HEK293 (cell line): ENCODE measurements around the gene NEUROG2.

Experiments
- CTCF ChIP-seq: fragments of 450-650 bp; formaldehyde crosslinking; IDR thresholded peaks from 2 replicates; pipeline ENCODE4 v1.5.1; 2016; ENCODE audit warnings: missing biosample characterization, missing genetic modification characterization
- EGR2 ChIP-seq: fragments of 450-650 bp; formaldehyde crosslinking; IDR thresholded peaks from 2 replicates; pipeline ENCODE4 v1.5.1; 2016; ENCODE audit warnings: low read depth, missing biosample characterization, missing genetic modification characterization
- HOXA7 ChIP-seq: sonication (generic); formaldehyde crosslinking; IDR thresholded peaks from 2 replicates; pipeline ENCODE4 v1.8.1; 2022; ENCODE audit warnings: missing genetic modification reagents, borderline replicate concordance
- IKZF3 ChIP-seq: fragments of 450-650 bp; IDR thresholded peaks from 2 replicates; pipeline ENCODE4 v1.5.0; 2018; ENCODE audit warnings: missing biosample characterization, mild to moderate bottlenecking, missing genetic modification characterization, moderate library complexity
- KLF1 ChIP-seq: fragments of 450-650 bp; formaldehyde crosslinking; IDR thresholded peaks from 2 replicates; pipeline ENCODE4 v1.5.1; 2016; ENCODE audit warnings: missing biosample characterization, missing genetic modification characterization
- KLF10 ChIP-seq: fragments of 450-650 bp; IDR thresholded peaks from 2 replicates; pipeline ENCODE4 v1.5.1; 2018; ENCODE audit warnings: missing biosample characterization, mild to moderate bottlenecking, missing genetic modification characterization
- MEIS1 ChIP-seq: sonication (generic); formaldehyde crosslinking; IDR thresholded peaks from 2 replicates; pipeline ENCODE4 v1.8.1; 2022; ENCODE audit warnings: missing genetic modification reagents, mild to moderate bottlenecking, borderline replicate concordance
- PRDM10 ChIP-seq: fragments of 450-650 bp; formaldehyde crosslinking; IDR thresholded peaks from 2 replicates; pipeline ENCODE4 v1.5.1; 2016; ENCODE audit warnings: missing biosample characterization, missing genetic modification characterization
- SALL2 ChIP-seq: fragments of 450-650 bp; formaldehyde crosslinking; IDR thresholded peaks from 2 replicates; pipeline ENCODE4 v1.5.0; 2017; ENCODE audit warnings: missing biosample characterization, mild to moderate bottlenecking, missing genetic modification characterization, borderline replicate concordance
- ZBTB1 ChIP-seq: fragments of 450-650 bp; formaldehyde crosslinking; IDR thresholded peaks from 2 replicates; pipeline ENCODE4 v1.5.1; 2016; ENCODE audit warnings: missing biosample characterization, missing genetic modification characterization
- ZBTB8A ChIP-seq: fragments of 450-650 bp; formaldehyde crosslinking; IDR thresholded peaks from 2 replicates; pipeline ENCODE4 v1.5.1; 2016; ENCODE audit warnings: missing biosample characterization, missing genetic modification characterization
- ZNF133 ChIP-seq: fragments of 450-650 bp; formaldehyde crosslinking; IDR thresholded peaks from 2 replicates; pipeline ENCODE4 v1.5.1; 2016; ENCODE audit warnings: missing biosample characterization, missing genetic modification characterization
- ZNF157 ChIP-seq: fragments of 450-650 bp; formaldehyde crosslinking; IDR thresholded peaks from 2 replicates; pipeline ENCODE4 v1.5.1; 2016; ENCODE audit warnings: missing biosample characterization, missing genetic modification characterization
- ZNF211 ChIP-seq: fragments of 450-650 bp; formaldehyde crosslinking; IDR thresholded peaks from 2 replicates; pipeline ENCODE4 v1.5.1; 2016; ENCODE audit warnings: low read depth, missing biosample characterization, missing genetic modification characterization
- ZNF23 ChIP-seq: fragments of 450-650 bp; formaldehyde crosslinking; IDR thresholded peaks from 2 replicates; pipeline ENCODE4 v1.5.1; 2016; ENCODE audit warnings: missing biosample characterization, missing genetic modification characterization, borderline replicate concordance
- ZNF266 ChIP-seq: fragments of 450-650 bp; formaldehyde crosslinking; IDR thresholded peaks from 2 replicates; pipeline ENCODE4 v1.5.1; 2016; ENCODE audit warnings: missing biosample characterization, missing genetic modification characterization, low read depth
- ZNF274 ChIP-seq, 2 experiments: fragments of 200-500 bp in 1 of 2; fragments of 450-650 bp in 1 of 2; sonication (Bioruptor generic) in 1 of 2; formaldehyde crosslinking in 1 of 2; IDR thresholded peaks; 2 replicates each; pipeline versions ENCODE4 v1.5.1 to v1.6.1; 2014 to 2016; ENCODE audit warnings: borderline replicate concordance in 1 of 2, inconsistent platforms in 1 of 2, low read length in 1 of 2, missing biosample characterization in 1 of 2, missing genetic modification characterization in 1 of 2
- ZNF280D ChIP-seq: fragments of 450-650 bp; formaldehyde crosslinking; IDR thresholded peaks from 2 replicates; pipeline ENCODE4 v1.5.1; 2016; ENCODE audit warnings: missing biosample characterization, missing genetic modification characterization
- ZNF426 ChIP-seq: fragments of 450-650 bp; formaldehyde crosslinking; IDR thresholded peaks from 2 replicates; pipeline ENCODE4 v1.5.1; 2017; ENCODE audit warnings: missing biosample characterization, missing genetic modification characterization, mild to moderate bottlenecking, inconsistent platforms, moderate library complexity
- ZNF513 ChIP-seq: fragments of 450-650 bp; IDR thresholded peaks from 2 replicates; pipeline ENCODE4 v1.5.1; 2018; ENCODE audit warnings: missing biosample characterization, missing genetic modification characterization
- ZNF544 ChIP-seq: fragments of 450-650 bp; formaldehyde crosslinking; IDR thresholded peaks from 2 replicates; pipeline ENCODE4 v1.5.0; 2017; ENCODE audit warnings: missing biosample characterization, missing genetic modification characterization
- ZNF555 ChIP-seq: fragments of 450-650 bp; formaldehyde crosslinking; conservative IDR thresholded peaks from 2 replicates; pipeline ENCODE4 v1.5.1; 2017; ENCODE audit warnings: missing biosample characterization, mild to moderate bottlenecking, missing genetic modification characterization, inconsistent platforms
- ZNF558 ChIP-seq: fragments of 450-650 bp; formaldehyde crosslinking; IDR thresholded peaks from 2 replicates; pipeline ENCODE4 v1.5.1; 2016; ENCODE audit warnings: missing biosample characterization, missing genetic modification characterization
- ZNF610 ChIP-seq: fragments of 450-650 bp; formaldehyde crosslinking; IDR thresholded peaks from 2 replicates; pipeline ENCODE4 v1.5.1; 2016; ENCODE audit warnings: missing biosample characterization, missing genetic modification characterization, borderline replicate concordance
- ZNF645 ChIP-seq: fragments of 450-650 bp; formaldehyde crosslinking; IDR thresholded peaks from 2 replicates; pipeline ENCODE4; 2016; ENCODE audit warnings: missing biosample characterization, missing genetic modification characterization
- ZNF677 ChIP-seq: fragments of 450-650 bp; IDR thresholded peaks from 2 replicates; pipeline ENCODE4 v1.5.0; 2018; ENCODE audit warnings: missing biosample characterization, mild to moderate bottlenecking, missing genetic modification characterization, moderate library complexity
- ZSCAN30 ChIP-seq: fragments of 450-650 bp; IDR thresholded peaks from 2 replicates; pipeline ENCODE4 v1.5.1; 2018; ENCODE audit warnings: missing biosample characterization, mild to moderate bottlenecking, missing genetic modification characterization, moderate library complexity
- TF ChIP-seq, protein P1 (sequence below): fragments of 450-650 bp; formaldehyde crosslinking; IDR thresholded peaks from 2 replicates; pipeline ENCODE4 v1.5.1; 2016; ENCODE audit warnings: missing biosample characterization, missing genetic modification characterization

NEUROG2 gene

DNA sequence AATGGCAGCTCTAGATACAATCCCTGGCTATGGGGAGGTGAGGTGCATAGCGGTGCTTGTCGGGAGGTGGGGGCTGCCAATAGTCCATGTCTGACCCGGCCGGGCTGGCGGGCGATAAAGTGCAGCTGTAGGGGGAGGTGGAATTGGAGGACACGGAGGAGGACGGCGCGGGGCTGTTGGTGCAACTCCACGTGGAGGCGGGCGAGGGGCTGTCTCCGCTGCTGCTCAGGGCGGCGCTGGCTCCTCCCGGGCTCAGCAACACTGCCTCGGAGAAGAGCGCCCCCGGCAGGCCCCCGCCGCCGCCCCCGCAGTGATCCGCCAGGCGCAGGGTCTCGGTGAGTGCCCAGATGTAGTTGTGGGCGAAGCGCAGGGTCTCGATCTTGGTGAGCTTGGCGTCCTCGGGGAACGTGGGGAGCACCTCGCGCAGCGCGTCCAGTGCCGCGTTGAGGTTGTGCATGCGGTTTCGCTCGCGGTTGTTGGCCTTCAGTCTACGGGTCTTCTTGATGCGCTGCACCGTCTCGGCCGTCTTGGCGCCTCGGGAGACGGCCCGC is 1.3 kb downstream of the NEUROG2 start (continued):
- TF ChIP-seq ZNF645 (tag by site-specific recombination) (no peak), PRDM10 (no peak), ZNF513 (tag by site-specific recombination) (no peak), KLF10 (tag by site-specific recombination) (no peak), ZNF274 (IDR thresholded peaks at IDR 0.05; ENCODE audit: low read length) (no peak), ZNF274 (tag by site-specific recombination; IDR thresholded peaks at IDR 0.05; ENCODE audit: borderline replicate concordance) (no peak), ZBTB8A (tag by site-specific recombination) (peak; percentile 79), ZNF555 (tag by site-specific recombination) (no peak), ZNF426 (no peak), IKZF3 (tag by site-specific recombination) (no peak), ZNF211 (tag by site-specific recombination) (no peak), SALL2 (tag by site-specific recombination) (no peak), ZNF133 (no peak), ZNF280D (tag by site-specific recombination) (no peak), ZSCAN30 (tag by site-specific recombination) (0 out of 2 replicates have a peak, but pooled peaks have one; percentile 7), HOXA7 (CRISPR knock-in tag) (no peak), ZNF558 (tag by site-specific recombination) (no peak), ZNF677 (tag by site-specific recombination) (no peak), MEIS1 (no peak), CTCF (tag by site-specific recombination) (peak; percentile 84), ZNF266 (no peak), KLF1 (tag by site-specific recombination) (0 out of 2 replicates have a peak, but pooled peaks have one; percentile 10), ZNF23 (tag by site-specific recombination) (no peak), ZBTB1 (tag by site-specific recombination) (no peak), ZNF157 (no peak), ZNF544 (no peak), ZNF610 (tag by site-specific recombination) (0 out of 2 replicates have a peak, but pooled peaks have one; percentile 16), EGR2 (peak; percentile 48)
- TF ChIP-seq, protein P1, sequence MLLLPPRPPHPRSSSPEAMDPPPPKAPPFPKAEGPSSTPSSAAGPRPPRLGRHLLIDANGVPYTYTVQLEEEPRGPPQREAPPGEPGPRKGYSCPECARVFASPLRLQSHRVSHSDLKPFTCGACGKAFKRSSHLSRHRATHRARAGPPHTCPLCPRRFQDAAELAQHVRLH (tag by site-specific recombination), result no peak
